ENCODE measurements around the gene TRH.

Gene TRH

GRCh38 chr3:129943020-129943419, 31.5 kb upstream of the TRH start:
- no peak overlapping the region for H3K27ac ChIP-seq (ENCODE audit: low read depth, low read length, severe bottlenecking)
- H3K4me3 ChIP-seq (ENCODE audit: extremely low read depth, insufficient read depth, low read length, poor library complexity, severe bottlenecking), result no peak overlapping the region
- WGBS, 2 experiments (ENCODE audit: insufficient coverage in 2 of 2), result 79 to 100% methylated on average over 3 of the region's 3 CpGs
- no peaks in the 10 kb centered on the region for H3K4me1 ChIP-seq (ENCODE audit: control insufficient read depth, insufficient read depth, low read length, poor library complexity, severe bottlenecking)
- no peaks in the 10 kb centered on the region for H3K9me3 ChIP-seq (ENCODE audit: control insufficient read depth, low read length)
- no peaks in the 10 kb centered on the region for H3K36me3 ChIP-seq (ENCODE audit: control insufficient read depth, insufficient read depth, low read length)

GRCh38 chr3:129944709-129945108, 29.8 kb upstream of the TRH start:
- no peak overlapping the region for H3K27ac ChIP-seq (ENCODE audit: low read depth, low read length, severe bottlenecking)
- H3K4me1 ChIP-seq (ENCODE audit: control insufficient read depth, insufficient read depth, low read length, poor library complexity, severe bottlenecking), result no peaks in the 10 kb centered on the region
- no peaks in the 10 kb centered on the region for H3K9me3 ChIP-seq (ENCODE audit: control insufficient read depth, low read length)
- H3K4me3 ChIP-seq (ENCODE audit: extremely low read depth, insufficient read depth, low read length, poor library complexity, severe bottlenecking), result no peak overlapping the region
- no peaks in the 10 kb centered on the region for H3K36me3 ChIP-seq (ENCODE audit: control insufficient read depth, insufficient read depth, low read length)
- 92 to 95% methylated on average over 6 of the region's 7 CpGs for WGBS, 2 experiments (ENCODE audit: insufficient coverage in 2 of 2)

GRCh38 chr3:129947538-129948240, 26.8 kb upstream of the TRH start:
- no peaks in the 10 kb centered on the region for H3K4me1 ChIP-seq (ENCODE audit: control insufficient read depth, insufficient read depth, low read length, poor library complexity, severe bottlenecking)
- H3K27ac ChIP-seq (ENCODE audit: low read depth, low read length, severe bottlenecking), result no peak overlapping the region
- 81 to 87% methylated on average over 5 to 7 of the region's 8 CpGs for WGBS, 2 experiments (ENCODE audit: insufficient coverage in 2 of 2)
- no peaks in the 10 kb centered on the region for H3K9me3 ChIP-seq (ENCODE audit: control insufficient read depth, low read length)
- H3K36me3 ChIP-seq (ENCODE audit: control insufficient read depth, insufficient read depth, low read length), result no peaks in the 10 kb centered on the region
- no peak overlapping the region for H3K4me3 ChIP-seq (ENCODE audit: extremely low read depth, insufficient read depth, low read length, poor library complexity, severe bottlenecking)

GRCh38 chr3:129950318-129951046, 24.0 kb upstream of the TRH start:
- Histone ChIP-seq H3K4me1 (ENCODE audit: control insufficient read depth, insufficient read depth, low read length, poor library complexity, severe bottlenecking) (no peaks in the 10 kb centered on the region), H3K9me3 (ENCODE audit: control insufficient read depth, low read length) (no peaks in the 10 kb centered on the region), H3K27ac (ENCODE audit: low read depth, low read length, severe bottlenecking) (no peak overlapping the region), H3K36me3 (ENCODE audit: control insufficient read depth, insufficient read depth, low read length) (no peaks in the 10 kb centered on the region), H3K4me3 (ENCODE audit: extremely low read depth, insufficient read depth, low read length, poor library complexity, severe bottlenecking) (no peak overlapping the region)
- 80 to 100% methylated on average over 2 to 3 of the region's 7 CpGs for WGBS, 2 experiments (ENCODE audit: insufficient coverage in 2 of 2)

- H3K27ac ChIP-seq (ENCODE audit: low read depth, low read length, severe bottlenecking), result no peak overlapping the region
- 71 to 79% methylated on average over 1 to 4 of the region's 6 CpGs for WGBS, 2 experiments (ENCODE audit: insufficient coverage in 2 of 2)
- H3K4me3 ChIP-seq (ENCODE audit: extremely low read depth, insufficient read depth, low read length, poor library complexity, severe bottlenecking), result no peak overlapping the region
- H3K4me1 ChIP-seq (ENCODE audit: control insufficient read depth, insufficient read depth, low read length, poor library complexity, severe bottlenecking), result no peaks in the 10 kb centered on the region
- H3K9me3 ChIP-seq (ENCODE audit: control insufficient read depth, low read length), result no peaks in the 10 kb centered on the region
- H3K36me3 ChIP-seq (ENCODE audit: control insufficient read depth, insufficient read depth, low read length), result no peaks in the 10 kb centered on the region
These were observed 21.8 kb upstream of the TRH start for GRCh38 chr3:129952556-129953355.

DNA sequence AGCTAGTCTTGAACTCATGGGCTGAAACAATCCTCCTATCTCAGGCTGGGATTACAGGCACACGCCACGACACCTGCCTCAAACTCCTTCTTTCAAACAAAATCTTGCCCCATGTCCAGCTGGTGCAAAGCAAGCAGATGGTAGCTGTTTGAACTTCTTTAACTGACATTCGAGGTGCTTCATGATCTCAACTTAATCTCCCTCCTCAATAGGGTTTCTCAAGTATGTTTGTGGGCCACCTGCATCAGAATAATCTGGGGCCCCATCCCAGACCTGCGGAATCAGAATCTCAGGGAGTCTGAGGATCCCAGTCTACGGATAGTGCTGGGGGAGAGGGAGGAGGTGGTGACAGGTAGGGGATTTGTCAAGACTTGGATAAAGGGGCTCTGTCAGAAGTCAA, 20.9 kb upstream of the TRH start:
- H3K4me1 ChIP-seq (ENCODE audit: control insufficient read depth, insufficient read depth, low read length, poor library complexity, severe bottlenecking), result no peaks in the 10 kb centered on the region
- H3K9me3 ChIP-seq (ENCODE audit: control insufficient read depth, low read length), result no peaks in the 10 kb centered on the region
- 52 to 59% methylated on average over 4 of the region's 5 CpGs for WGBS, 2 experiments (ENCODE audit: insufficient coverage in 2 of 2)
- H3K36me3 ChIP-seq (ENCODE audit: control insufficient read depth, insufficient read depth, low read length), result no peaks in the 10 kb centered on the region
- no peak overlapping the region for H3K4me3 ChIP-seq (ENCODE audit: extremely low read depth, insufficient read depth, low read length, poor library complexity, severe bottlenecking)
- H3K27ac ChIP-seq (ENCODE audit: low read depth, low read length, severe bottlenecking), result no peak overlapping the region

DNA sequence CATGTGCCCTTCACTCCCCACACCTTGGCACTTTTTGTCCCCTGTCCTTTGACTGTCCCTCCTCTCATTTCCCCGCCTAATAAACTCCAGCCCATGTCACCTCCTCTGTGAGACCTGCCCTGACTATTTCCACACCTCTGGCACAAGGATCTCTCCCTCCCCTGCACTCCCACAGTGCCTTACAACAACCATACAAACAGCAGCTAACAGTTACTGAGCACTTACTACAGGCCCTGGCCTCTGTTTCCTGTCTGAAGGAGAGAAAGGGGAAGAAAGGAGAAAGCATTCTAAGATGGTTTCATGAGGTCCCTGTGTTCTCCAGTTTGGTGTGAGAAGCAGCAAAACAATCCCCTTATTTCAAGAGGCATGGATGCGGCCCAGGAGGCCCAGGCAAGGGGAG, 20.0 kb upstream of the TRH start:
- WGBS, 2 experiments (ENCODE audit: insufficient coverage in 2 of 2), result 46 to 50% methylated on average over 2 of the region's 2 CpGs
- Histone ChIP-seq H3K36me3 (ENCODE audit: control insufficient read depth, insufficient read depth, low read length) (no peaks in the 10 kb centered on the region), H3K4me1 (ENCODE audit: control insufficient read depth, insufficient read depth, low read length, poor library complexity, severe bottlenecking) (no peaks in the 10 kb centered on the region), H3K9me3 (ENCODE audit: control insufficient read depth, low read length) (no peaks in the 10 kb centered on the region), H3K27ac (ENCODE audit: low read depth, low read length, severe bottlenecking) (no peak overlapping the region), H3K4me3 (ENCODE audit: extremely low read depth, insufficient read depth, low read length, poor library complexity, severe bottlenecking) (no peak overlapping the region)

- no peak overlapping the region for H3K4me3 ChIP-seq (ENCODE audit: extremely low read depth, insufficient read depth, low read length, poor library complexity, severe bottlenecking)
These were observed 17.6 kb upstream of the TRH start for GRCh38 chr3:129956936-129957335.

GRCh38 chr3:129958755-129959154, 15.8 kb upstream of the TRH start:
- H3K4me1 ChIP-seq (ENCODE audit: control insufficient read depth, insufficient read depth, low read length, poor library complexity, severe bottlenecking), result no peaks in the 10 kb centered on the region
- H3K27ac ChIP-seq (ENCODE audit: low read depth, low read length, severe bottlenecking), result no peak overlapping the region
- H3K36me3 ChIP-seq (ENCODE audit: control insufficient read depth, insufficient read depth, low read length), result no peaks in the 10 kb centered on the region
- 53 to 68% methylated on average over 3 to 4 of the region's 6 CpGs for WGBS, 2 experiments (ENCODE audit: insufficient coverage in 2 of 2)
- no peak overlapping the region for H3K4me3 ChIP-seq (ENCODE audit: extremely low read depth, insufficient read depth, low read length, poor library complexity, severe bottlenecking)
- no peaks in the 10 kb centered on the region for H3K9me3 ChIP-seq (ENCODE audit: control insufficient read depth, low read length)

More at GRCh38 chr3:129956936-129957335, 17.6 kb upstream of the TRH start:
- H3K36me3 ChIP-seq (ENCODE audit: control insufficient read depth, insufficient read depth, low read length), result no peaks in the 10 kb centered on the region
- no peaks in the 10 kb centered on the region for H3K4me1 ChIP-seq (ENCODE audit: control insufficient read depth, insufficient read depth, low read length, poor library complexity, severe bottlenecking)
- no peaks in the 10 kb centered on the region for H3K9me3 ChIP-seq (ENCODE audit: control insufficient read depth, low read length)
- H3K27ac ChIP-seq (ENCODE audit: low read depth, low read length, severe bottlenecking), result no peak overlapping the region

DNA sequence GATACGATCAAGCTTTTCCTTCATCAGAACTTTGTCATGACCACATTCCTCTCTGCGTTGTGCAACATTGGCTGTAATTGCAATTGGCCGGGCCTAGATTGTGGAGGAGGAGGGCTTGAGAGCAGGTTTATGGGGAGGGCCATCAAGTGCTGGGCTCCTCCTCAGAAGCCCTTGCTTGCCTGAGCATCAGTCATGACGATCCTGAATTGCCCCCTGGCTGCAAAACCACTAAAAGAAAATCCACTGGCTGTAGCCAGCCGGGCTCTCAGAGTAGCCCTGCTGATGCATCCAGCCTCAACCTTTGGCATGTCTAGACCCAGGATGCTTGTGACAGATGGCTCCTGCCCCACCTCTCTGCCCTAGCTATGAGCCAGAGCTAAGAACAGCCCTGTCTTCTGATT, 13.4 kb upstream of the TRH start:
- H3K4me3 ChIP-seq (ENCODE audit: extremely low read depth, insufficient read depth, low read length, poor library complexity, severe bottlenecking), result no peak overlapping the region
- 80 to 85% methylated on average over 2 to 5 of the region's 5 CpGs for WGBS, 2 experiments (ENCODE audit: insufficient coverage in 2 of 2)

More for the DNA sequence above, 13.4 kb upstream of the TRH start:
- H3K36me3 ChIP-seq (ENCODE audit: control insufficient read depth, insufficient read depth, low read length), result no peaks in the 10 kb centered on the region
- H3K4me1 ChIP-seq (ENCODE audit: control insufficient read depth, insufficient read depth, low read length, poor library complexity, severe bottlenecking), result no peaks in the 10 kb centered on the region
- no peak overlapping the region for H3K27ac ChIP-seq (ENCODE audit: low read depth, low read length, severe bottlenecking)
- H3K9me3 ChIP-seq (ENCODE audit: control insufficient read depth, low read length), result no peaks in the 10 kb centered on the region

All from mesodermal cell (in vitro differentiated cells).